Osteocyte (in vitro differentiated cells): Measurements from ENCODE around the gene STON2. TPM values are rescaled to one million over a fixed set of nuclear protein-coding genes. Genes with fewer than 3 reads are reported as not detected.
"Not testable (repeated sequence)": the region's sequence is repeated elsewhere in the genome, so short reads cannot be mapped to it uniquely, and the experiment has no call there.

Source experiments
- DNase-seq: peaks from one replicate; pipeline ENCODE4 v3.0.0; 2021; ENCODE audit warnings: mixed read lengths; ENCODE audit not compliant: unreplicated experiment; ENCODE audit errors: extremely low spot score
- H3K27ac Mint-ChIP-seq: one replicate; pipeline ENCODE4 v1.8.0; 2021; ENCODE audit warnings: mild to moderate bottlenecking, mixed read lengths; ENCODE audit not compliant: unreplicated experiment
- H3K27me3 Mint-ChIP-seq: one replicate; pipeline ENCODE4 v1.8.0; 2021; ENCODE audit warnings: mixed read lengths; ENCODE audit not compliant: unreplicated experiment
- H3K36me3 Mint-ChIP-seq: one replicate; pipeline ENCODE4 v1.8.0; 2021; ENCODE audit warnings: mixed read lengths; ENCODE audit not compliant: unreplicated experiment
- H3K4me1 Mint-ChIP-seq: one replicate; pipeline ENCODE4 v1.8.0; 2021; ENCODE audit warnings: mixed read lengths; ENCODE audit not compliant: unreplicated experiment
- H3K4me3 Mint-ChIP-seq: one replicate; pipeline ENCODE4 v1.8.0; 2021; ENCODE audit warnings: mild to moderate bottlenecking, moderate library complexity, mixed read lengths; ENCODE audit not compliant: unreplicated experiment
- H3K9me3 Mint-ChIP-seq: one replicate; pipeline ENCODE4 v1.8.0; 2021; ENCODE audit warnings: mixed read lengths; ENCODE audit not compliant: unreplicated experiment
- total RNA-seq: library from RNA; stranded (reverse); gene quantifications from 2 replicates; pipeline ENCODE4 v1.2.1, GENCODE V29; 2021
- TF ChIP-seq, protein P1 (sequence below): fragments of 200-600 bp; sonication (generic); IDR thresholded peaks from 2 replicates; pipeline ENCODE4 v1.5.0; 2021; ENCODE audit warnings: antibody characterized with exemption, mild to moderate bottlenecking, moderate library complexity

Gene STON2
- total RNA-seq, 1 donor from 2014 or later, result not detected

DNA sequence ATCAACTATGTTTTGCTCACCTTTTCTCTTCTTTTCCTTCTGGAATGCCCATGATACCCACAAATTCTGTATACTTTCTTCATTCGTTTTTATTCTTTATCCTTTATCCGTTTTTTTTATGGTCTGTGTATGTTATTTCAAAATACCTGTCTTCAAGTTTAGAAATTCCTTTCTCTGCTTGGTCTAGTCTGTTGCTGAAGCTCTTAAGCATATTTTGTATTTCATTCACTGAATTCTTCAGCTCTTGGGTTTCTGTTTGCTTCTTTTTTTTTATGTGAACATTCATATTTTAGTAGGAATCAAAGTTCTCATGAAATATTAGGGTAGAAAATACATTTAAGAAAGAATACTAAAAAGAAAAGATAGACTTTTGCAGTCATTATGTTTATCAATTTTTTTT is 156.6 kb downstream of the STON2 start:
- peaks cover 17% of the 10 kb centered on the region for H3K9me3 Mint-ChIP-seq
- H3K27me3 Mint-ChIP-seq, result peaks cover 20% of the 10 kb centered on the region
- H3K4me1 Mint-ChIP-seq, result no peaks in the 10 kb centered on the region
- no peak overlapping the region for H3K27ac Mint-ChIP-seq
- no peak for DNase-seq
- no peak overlapping the region for H3K4me3 Mint-ChIP-seq
- no peaks in the 10 kb centered on the region for H3K36me3 Mint-ChIP-seq
- TF ChIP-seq, protein P1, sequence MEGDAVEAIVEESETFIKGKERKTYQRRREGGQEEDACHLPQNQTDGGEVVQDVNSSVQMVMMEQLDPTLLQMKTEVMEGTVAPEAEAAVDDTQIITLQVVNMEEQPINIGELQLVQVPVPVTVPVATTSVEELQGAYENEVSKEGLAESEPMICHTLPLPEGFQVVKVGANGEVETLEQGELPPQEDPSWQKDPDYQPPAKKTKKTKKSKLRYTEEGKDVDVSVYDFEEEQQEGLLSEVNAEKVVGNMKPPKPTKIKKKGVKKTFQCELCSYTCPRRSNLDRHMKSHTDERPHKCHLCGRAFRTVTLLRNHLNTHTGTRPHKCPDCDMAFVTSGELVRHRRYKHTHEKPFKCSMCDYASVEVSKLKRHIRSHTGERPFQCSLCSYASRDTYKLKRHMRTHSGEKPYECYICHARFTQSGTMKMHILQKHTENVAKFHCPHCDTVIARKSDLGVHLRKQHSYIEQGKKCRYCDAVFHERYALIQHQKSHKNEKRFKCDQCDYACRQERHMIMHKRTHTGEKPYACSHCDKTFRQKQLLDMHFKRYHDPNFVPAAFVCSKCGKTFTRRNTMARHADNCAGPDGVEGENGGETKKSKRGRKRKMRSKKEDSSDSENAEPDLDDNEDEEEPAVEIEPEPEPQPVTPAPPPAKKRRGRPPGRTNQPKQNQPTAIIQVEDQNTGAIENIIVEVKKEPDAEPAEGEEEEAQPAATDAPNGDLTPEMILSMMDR, result no peak

DNA sequence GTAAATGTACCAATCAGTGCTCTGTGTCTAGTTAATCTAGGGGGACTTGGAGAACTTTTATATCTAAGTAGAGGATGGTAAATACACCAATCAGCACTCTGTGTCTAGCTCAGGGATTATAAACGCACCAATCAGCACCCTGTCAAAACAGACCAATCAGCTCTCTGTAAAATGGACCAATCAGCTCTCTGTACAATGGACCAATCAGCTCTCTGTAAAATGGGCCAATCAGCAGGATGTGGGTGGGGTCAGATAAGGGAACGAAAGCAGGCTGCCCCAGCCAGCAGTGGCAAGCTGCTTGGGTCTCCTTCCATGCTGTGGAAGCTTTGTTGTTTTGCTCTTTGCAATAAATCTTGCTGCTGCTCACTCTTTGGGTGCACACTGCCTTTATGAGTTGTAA is 163.3 kb downstream of the STON2 start:
- not testable (repeated sequence) for H3K9me3 Mint-ChIP-seq, DNase-seq, H3K4me1 Mint-ChIP-seq, H3K36me3 Mint-ChIP-seq, H3K27ac Mint-ChIP-seq, H3K4me3 Mint-ChIP-seq
- H3K27me3 Mint-ChIP-seq, result peaks cover 33% of the 10 kb centered on the region

DNA sequence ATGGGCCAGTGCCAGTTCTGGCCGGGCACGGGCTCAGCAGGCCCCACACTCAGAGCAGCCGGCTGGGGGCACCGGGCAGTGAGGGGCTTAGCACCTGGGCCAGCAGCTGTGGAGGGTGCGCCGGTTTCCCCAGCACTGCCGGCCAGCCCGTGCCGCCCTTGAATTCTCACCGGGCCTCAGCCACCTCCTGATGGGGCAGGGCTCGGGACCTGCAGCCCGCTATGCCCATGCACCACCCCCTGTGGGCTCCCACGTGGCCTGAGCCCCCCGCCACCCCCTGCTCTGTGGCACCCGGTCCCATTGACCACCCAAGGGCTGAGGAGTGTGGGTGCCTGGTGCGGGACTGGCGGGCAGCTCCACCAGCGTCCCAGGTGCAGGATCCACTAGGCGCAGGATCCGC is 164.0 kb downstream of the STON2 start:
- DNase-seq, result no peak
- TF ChIP-seq, protein P1, result no peak
- peaks cover 31% of the 10 kb centered on the region for H3K27me3 Mint-ChIP-seq
- H3K4me1 Mint-ChIP-seq, result peaks cover 9% of the 10 kb centered on the region
- no peaks in the 10 kb centered on the region for H3K36me3 Mint-ChIP-seq
- no peak overlapping the region for H3K4me3 Mint-ChIP-seq
- H3K27ac Mint-ChIP-seq, result no peak overlapping the region
- peaks cover 3% of the 10 kb centered on the region for H3K9me3 Mint-ChIP-seq

DNA sequence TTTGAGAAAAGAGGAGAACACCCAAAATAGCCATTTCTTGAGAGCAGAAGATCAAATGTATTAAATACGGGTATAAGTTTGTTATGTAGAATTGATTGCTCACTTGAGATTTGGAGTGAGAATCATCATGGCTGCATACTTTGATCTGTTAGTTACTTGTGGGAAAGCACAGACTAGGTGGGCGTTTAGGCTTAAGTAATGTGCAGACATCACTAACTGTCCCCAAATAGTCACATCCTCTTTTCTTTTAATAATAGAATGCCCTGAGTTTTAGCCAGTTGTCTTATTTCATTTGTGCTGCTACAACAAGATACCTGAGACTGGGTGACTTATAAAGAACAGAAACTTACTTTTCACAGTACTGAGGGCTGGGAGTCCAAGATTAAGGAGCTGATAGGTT is 165.0 kb downstream of the STON2 start:
- Mint-ChIP-seq H3K36me3 (no peaks in the 10 kb centered on the region), H3K9me3 (no peaks in the 10 kb centered on the region), H3K27me3 (peaks cover 21% of the 10 kb centered on the region), H3K4me1 (peaks cover 9% of the 10 kb centered on the region), H3K27ac (no peak overlapping the region), H3K4me3 (no peak overlapping the region)
- DNase-seq, result no peak
- TF ChIP-seq, protein P1, result no peak

DNA sequence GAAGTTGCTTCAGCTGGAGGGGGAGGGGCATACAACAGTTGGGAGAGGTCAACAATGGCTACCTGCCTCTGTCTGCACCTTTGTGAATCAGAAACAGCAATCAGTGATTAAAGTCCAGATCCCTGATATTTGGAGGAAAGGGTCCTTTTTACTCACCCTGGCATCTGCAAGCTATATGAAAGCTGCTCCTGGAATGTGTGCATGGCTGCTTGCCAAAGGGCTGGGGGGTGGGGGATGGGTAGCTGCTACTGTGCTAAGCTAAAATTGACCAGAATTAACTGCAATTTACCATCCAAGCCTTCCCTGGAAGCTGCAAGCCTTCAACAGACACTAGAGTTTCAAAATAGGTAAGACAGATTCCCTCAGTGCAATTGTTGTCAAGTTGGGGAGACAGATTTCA is 165.8 kb downstream of the STON2 start:
- DNase-seq, result no peak
- Mint-ChIP-seq H3K4me3 (no peak overlapping the region), H3K9me3 (no peaks in the 10 kb centered on the region), H3K4me1 (peaks cover 9% of the 10 kb centered on the region), H3K36me3 (no peaks in the 10 kb centered on the region), H3K27me3 (peaks cover 14% of the 10 kb centered on the region), H3K27ac (no peak overlapping the region)
- TF ChIP-seq, protein P1, result no peak

DNA sequence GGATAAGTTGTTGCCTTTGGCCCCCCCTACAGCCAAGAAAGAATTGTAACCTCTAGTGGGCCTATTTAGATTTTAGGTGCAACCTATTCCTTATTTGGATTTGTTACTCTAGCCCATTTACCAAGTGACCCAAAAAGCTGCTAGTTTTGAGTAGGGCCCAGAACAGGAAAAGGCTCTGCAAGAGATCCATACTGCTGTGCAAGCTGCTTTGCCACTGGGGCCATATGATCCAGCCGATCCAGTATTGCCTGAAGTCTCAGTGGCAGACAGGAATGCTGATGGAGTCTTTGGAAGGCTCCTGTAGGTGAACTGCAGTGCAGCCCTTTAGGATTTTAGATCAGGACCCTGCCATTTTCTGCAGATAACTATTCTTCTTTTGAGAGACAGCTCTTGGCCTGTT is 166.5 kb downstream of the STON2 start:
- DNase-seq, result no peak
- H3K4me1 Mint-ChIP-seq, result peaks cover 9% of the 10 kb centered on the region
- H3K4me3 Mint-ChIP-seq, result no peak overlapping the region
- H3K9me3 Mint-ChIP-seq, result no peaks in the 10 kb centered on the region
- TF ChIP-seq, protein P1, result no peak
- H3K27me3 Mint-ChIP-seq, result peaks cover 14% of the 10 kb centered on the region
- no peak overlapping the region for H3K27ac Mint-ChIP-seq
- H3K36me3 Mint-ChIP-seq, result no peaks in the 10 kb centered on the region
